DMS53 (cell line): ENCODE data around the gene FAIM.
"Not testable (repeated sequence)": the region's sequence is repeated elsewhere in the genome, so short reads cannot be mapped to it uniquely, and the experiment has no call there.

Source experiments
- DNase-seq: peaks from one replicate; lab custom pipeline; 2025; lab: John Stamatoyannopoulos, UW

The FAIM gene

DNA sequence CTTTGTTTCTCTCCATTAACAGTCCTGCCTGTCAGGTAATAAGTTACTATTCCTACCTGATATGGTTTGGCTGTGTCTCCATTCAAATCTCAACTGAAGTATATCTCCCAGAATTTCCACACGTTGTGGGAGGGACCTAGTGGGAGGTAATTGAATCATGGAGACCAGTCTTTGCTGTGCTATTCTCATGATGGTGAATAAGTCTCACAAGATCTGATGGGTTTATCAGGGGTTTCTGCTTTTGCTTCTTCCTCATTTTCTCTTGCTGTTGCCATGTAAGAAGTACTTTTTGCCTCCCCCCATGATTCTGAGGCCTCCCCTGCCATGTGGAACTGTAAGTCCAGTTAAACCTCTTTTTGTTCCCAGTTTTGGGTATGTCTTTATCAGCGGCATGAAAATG, 6.9 kb upstream of the FAIM start:
- not testable (repeated sequence) for DNase-seq

GRCh38 chr3:138604106-138604595, 4.4 kb upstream of the FAIM start:
- DNase-seq = not testable (repeated sequence)

- DNase-seq = no peak
These were observed 1.3 kb downstream of the FAIM start for GRCh38 chr3:138609898-138610266.

GRCh38 chr3:138615462-138615861, 6.9 kb downstream of the FAIM start:
- DNase-seq = no peak

GRCh38 chr3:138620431-138620830, 11.9 kb downstream of the FAIM start:
- DNase-seq = no peak

DNA sequence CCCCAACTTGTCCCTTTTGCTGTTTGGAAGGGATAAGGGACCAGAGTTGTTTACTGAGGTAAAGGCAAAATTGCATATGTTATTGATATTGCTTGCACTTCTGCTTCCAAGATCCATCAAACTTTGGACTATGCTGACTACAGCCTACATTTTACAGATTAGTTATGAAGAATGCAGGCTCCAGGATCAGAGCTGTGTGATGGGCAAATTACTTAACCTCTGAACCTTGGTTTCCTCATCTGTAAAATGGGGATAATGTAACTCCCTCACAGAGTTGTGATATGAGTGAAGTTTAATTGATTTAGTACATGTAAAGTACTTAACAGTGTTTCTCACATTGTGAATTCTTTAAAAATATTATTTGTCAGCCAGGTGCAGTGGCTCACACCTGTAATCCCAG, 15.9 kb downstream of the FAIM start:
- no peak for DNase-seq

DNA sequence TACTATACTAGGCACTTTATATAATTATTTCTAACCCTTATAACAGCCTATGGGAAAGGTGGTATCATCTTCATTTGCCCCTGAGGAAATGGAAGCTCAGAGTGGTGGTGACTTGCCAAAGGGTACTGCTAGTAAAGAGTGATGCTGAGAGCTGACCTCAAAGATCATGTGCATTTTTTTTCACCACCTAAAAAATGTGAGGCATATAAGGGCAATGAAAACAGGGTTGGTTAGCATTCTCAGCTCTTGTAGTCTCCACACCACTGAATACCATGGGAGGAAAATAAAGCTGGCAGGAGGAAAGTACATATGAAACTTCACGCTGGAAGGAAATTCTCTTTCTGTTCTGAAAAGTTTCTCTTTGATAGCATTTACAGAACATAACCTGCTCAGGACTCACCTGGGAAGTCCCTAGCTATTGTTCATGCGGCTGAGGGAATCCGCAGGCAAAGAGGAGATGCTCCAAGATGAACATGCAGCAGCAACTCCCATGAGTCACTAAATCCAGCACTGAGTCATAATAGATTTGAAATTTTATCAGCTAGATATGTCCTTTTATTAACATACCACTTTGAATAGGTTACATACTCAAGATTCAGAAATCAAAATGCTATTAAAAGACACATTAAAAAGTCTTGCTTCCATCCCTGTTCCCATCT, 17.3 kb downstream of the FAIM start:
- DNase-seq = no peak

GRCh38 chr3:138629526-138629925, 21.0 kb downstream of the FAIM start:
- DNase-seq = no peak

DNA sequence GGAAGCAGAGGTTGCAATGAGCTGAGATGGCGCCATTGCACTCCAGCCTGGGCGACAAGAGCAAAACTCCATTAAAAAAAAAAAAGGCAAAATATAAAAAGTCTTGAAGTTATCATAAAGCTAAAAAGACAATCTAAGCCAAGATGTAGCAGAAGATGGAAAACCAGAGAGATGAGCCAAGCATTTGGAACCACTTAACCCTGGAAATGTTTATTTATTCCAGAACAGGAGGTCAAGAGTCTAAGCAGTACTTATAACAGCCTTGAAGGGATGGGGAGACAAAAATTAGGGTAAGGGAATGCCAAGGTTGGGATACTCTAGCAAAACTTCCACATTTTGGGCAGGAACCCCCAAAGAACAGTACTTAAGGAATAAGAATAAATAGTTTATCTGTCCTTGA, 30.1 kb downstream of the FAIM start:
- DNase-seq = no peak

GRCh38 chr3:138640537-138640936, 32.0 kb downstream of the FAIM start:
- no peak for DNase-seq

GRCh38 chr3:138642226-138642926, 33.8 kb downstream of the FAIM start:
- DNase-seq = no peak

GRCh38 chr3:138642927-138643253, 34.3 kb downstream of the FAIM start:
- no peak for DNase-seq

- no peak for DNase-seq
These were observed 37.4 kb downstream of the FAIM start for GRCh38 chr3:138646008-138646407.

DNA sequence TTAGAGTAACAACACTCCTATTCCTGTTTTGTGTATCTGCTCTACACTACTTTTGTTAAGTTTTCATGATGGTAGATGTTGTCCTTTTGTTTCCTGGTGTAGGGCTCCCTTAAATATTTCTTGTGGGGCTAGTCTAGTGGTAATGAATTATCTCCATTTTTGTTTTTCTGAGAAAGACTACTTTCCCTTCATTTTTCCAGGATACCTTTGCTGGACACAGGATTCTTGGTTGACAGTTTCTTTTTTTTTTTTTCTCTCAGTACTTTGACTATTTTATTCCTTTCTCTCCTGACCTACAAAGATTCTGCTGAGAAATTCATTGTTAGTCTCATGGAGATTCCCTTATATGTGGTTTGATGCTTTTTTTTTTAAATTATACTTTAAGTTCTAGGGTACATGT, 37.9 kb downstream of the FAIM start:
- peak; percentile 8 for DNase-seq

DNA sequence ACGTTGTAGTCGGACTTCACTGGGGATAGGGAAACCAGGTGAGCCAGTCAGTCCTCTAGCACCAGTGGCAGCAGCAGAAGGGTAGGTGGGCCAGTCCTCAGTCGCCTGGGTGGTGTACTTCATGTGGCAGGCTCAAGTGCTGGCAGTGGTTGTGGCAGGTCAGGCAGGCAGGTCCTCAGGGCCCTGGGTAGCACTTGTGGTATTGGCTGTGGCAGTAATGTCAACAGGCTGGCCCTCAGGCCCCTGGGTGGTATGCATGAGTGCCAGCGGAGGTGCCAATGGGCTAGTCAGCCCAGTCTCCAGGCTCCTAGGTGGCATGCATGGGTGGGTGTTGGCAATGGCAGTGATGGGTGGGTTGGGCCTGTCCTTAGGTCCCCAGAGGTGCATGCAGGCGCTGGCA, 40.6 kb downstream of the FAIM start:
- no peak for DNase-seq

GRCh38 chr3:138653567-138653966, 45.0 kb downstream of the FAIM start:
- DNase-seq = peak; percentile 2

DNA sequence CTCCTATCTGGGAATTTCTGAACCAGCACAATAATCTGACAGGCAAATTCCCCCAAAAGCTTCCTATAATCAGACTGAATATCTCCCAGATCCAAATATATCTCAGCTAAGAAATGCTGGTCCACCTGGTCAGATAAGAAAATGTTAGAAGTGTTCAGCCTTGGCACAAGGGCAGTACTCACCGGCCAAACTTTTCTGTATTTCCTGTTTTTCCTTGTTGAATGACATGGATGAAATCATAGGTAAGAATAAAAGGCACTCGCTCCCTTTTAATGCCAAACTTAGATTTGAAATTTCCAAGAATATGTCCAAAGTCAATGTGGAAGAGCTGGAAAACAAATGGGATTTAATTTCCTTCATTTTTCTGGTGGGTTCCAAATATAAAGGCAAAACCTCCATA, 48.9 kb downstream of the FAIM start:
- DNase-seq = no peak

DNA sequence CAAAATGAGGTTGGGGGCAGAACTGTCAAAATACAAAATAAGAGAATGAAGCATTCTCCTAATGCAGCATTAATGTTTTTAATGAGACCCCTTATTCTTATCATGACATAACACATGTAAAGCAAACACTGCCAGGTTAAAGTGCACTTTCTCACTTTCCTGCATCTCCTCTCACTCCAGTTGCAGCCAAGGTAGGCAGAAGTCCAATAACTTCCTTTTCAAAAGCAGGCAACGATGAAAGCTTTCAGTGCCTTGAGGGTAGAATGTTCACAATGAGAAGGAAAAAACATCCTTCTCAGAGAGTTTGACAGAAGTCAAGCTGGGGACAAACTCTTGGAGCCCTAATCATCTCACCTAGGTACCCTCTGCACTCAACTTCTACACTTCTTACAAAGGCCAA, 59.5 kb downstream of the FAIM start:
- DNase-seq = no peak

- peak; percentile 18 for DNase-seq
These were observed 61.8 kb downstream of the FAIM start for GRCh38 chr3:138670407-138670806.

GRCh38 chr3:138673641-138674530, 65.3 kb downstream of the FAIM start:
- DNase-seq = peak; percentile 49

DNA sequence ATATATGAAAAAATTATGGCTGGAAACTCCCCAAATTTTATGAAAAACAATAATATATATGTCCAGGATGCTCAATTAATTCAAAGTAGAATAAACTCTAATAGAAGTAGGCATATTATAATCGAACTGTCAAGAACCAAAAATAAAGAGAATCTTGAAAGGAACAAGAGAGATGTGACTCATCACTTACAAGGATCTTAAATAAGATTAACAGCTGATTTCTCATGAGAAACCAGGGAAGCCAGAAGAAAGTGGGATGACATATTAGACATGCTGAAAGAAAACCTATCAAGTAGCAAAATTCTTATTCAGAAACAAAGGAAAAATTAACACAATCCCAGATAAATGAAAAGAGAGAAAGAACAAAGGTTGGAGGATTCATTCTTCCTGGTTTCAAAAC, 66.8 kb downstream of the FAIM start:
- DNase-seq = peak; percentile 6

DNA sequence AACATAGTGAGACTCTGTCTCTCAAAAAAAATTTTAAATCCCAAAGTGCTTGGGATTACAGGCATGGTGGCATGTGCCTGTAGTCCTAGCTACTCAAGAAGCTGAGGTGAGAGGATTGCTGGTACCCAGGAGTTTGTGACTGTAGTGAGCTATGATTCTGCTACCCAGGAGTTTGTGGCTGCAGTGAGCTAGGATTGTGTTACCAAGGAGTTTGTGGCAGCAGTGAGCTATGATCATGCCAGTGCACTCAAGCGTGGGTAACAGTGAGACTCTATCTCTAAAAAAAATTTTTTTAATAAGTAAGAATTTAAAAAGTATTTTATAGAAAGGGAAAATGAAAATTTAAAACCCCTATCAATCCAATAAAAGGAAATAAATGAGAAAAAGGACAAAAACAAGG, 69.5 kb downstream of the FAIM start:
- DNase-seq = no peak

DNA sequence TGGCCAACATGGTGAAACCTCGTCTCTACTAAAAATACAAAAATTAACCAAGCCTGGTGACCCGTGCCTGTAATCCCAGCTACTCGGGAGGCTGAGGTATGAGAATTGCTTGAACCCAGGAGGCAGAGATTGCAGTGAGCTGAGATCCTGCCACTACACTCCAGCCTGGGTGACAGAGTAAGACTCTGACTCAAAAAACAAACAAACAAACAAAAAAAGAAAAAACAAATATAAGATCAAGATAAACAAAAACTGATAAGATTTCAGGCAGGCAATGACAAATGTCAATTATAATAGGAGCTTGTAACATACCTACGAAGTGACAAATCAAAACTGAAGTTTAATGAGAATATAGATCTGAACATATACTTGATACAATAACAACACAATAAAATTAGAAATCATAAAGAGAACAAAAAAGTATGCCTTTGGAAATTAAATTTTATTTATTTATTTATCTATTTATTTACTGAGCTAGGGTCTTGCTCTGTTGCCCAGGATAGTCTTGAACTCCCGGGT, 70.4 kb downstream of the FAIM start:
- DNase-seq = peak; percentile 6
